HCT116 (cell line): ENCODE results near the gene HMGN1. TPM values are rescaled to one million over a fixed set of nuclear protein-coding genes. Genes with fewer than 3 reads are reported as not detected.

Source experiments
- ATAC-seq: fragments of 200-7000 bp; cut with Tn5 transposase; 2 replicates; pipeline ENCODE4 v1.9.1; 2020; ENCODE audit warnings: mild to moderate bottlenecking, moderate library complexity
- BruUV-seq: library from RNA; stranded (reverse); fragments of 400-500 nt; replicated peaks from 2 replicates; lab custom pipeline; 2021; lab: Mats Ljungman, UMichigan
- CTCF ChIA-PET: fragments of 300-600 bp; sonication (Branson Sonifier 250); formaldehyde crosslinking; loops from one replicate; lab custom pipeline; 2021; ENCODE audit warnings: antibody characterized with exemption; lab: Charles Lee
- POLR2A ChIA-PET: fragments of 300-600, 350-600 bp; sonication (Branson Sonifier 250); formaldehyde crosslinking; loops from one replicate; lab custom pipeline; 2021; ENCODE audit warnings: antibody characterized with exemption; lab: Charles Lee
- RAD21 ChIA-PET, 2 experiments: fragments of 300-600 bp; sonication (Branson Sonifier 250); formaldehyde crosslinking; loops; one replicate each; lab custom pipeline; 2023; ENCODE audit warnings: low total read pairs in 2 of 2; ENCODE audit not compliant: uncharacterized antibody in 2 of 2, unreplicated experiment in 2 of 2, low non-redundant PET in 1 of 2; lab: Charles Lee
- DNase-seq: peaks from one replicate; pipeline ENCODE4 v3.0.0-alpha.2; 2010; ENCODE audit warnings: low read depth, low spot score
- H2AFZ ChIP-seq: fragments of 200-600 bp; shearing (Covaris generic), sonication (generic); 2 replicates; pipeline ENCODE4 v1.6.1; 2017; ENCODE audit warnings: low read depth, mixed run types, mixed read lengths, antibody characterized with exemption, low read length; ENCODE audit not compliant: poor library complexity, severe bottlenecking
- H3K27ac ChIP-seq: 2 replicates; pipeline ENCODE4 v1.5.1; 2012; ENCODE audit warnings: low read depth, low read length
- H3K27me3 ChIP-seq: fragments of 200-600 bp; sonication (generic); 2 replicates; pipeline ENCODE4 v1.6.1; 2016; ENCODE audit warnings: mixed run types, low read length, mixed read lengths; ENCODE audit not compliant: insufficient read depth
- H3K36me3 ChIP-seq, 2 experiments: fragments of 200-500 bp in 1 of 2; fragments of 200-600 bp in 1 of 2; sonication (Bioruptor generic) in 1 of 2; sonication (generic) in 1 of 2; 2 replicates each; pipeline versions ENCODE4 v1.5.1 to v1.6.1; 2014 to 2016; ENCODE audit warnings: low read length in 2 of 2, inconsistent platforms in 1 of 2, mixed read lengths in 1 of 2, mixed run types in 1 of 2; ENCODE audit not compliant: insufficient read depth in 2 of 2, control insufficient read depth in 1 of 2
- H3K4me1 ChIP-seq, 2 experiments: fragments of 200-600 bp in 1 of 2; sonication (generic) in 1 of 2; 2 replicates each; pipeline versions ENCODE4 v1.5.1 to v1.6.1; 2012 to 2017; ENCODE audit warnings: low read length in 2 of 2, inconsistent platforms in 1 of 2, mild to moderate bottlenecking in 1 of 2, mixed read lengths in 1 of 2, mixed run types in 1 of 2, moderate library complexity in 1 of 2; ENCODE audit not compliant: insufficient read depth in 2 of 2, control insufficient read depth in 1 of 2
- H3K4me2 ChIP-seq: fragments of 200-600 bp; sonication (generic); 2 replicates; pipeline ENCODE4 v1.6.1; 2017; ENCODE audit warnings: mixed run types, low read length, mixed read lengths
- H3K4me3 ChIP-seq, 2 experiments: fragments of 200-600 bp in 1 of 2; sonication (generic) in 1 of 2; replicated peaks in 1 of 2; 2 replicates each; pipeline ENCODE4 v1.5.1; 2011 to 2016; ENCODE audit warnings: low read length in 2 of 2, control low read depth in 1 of 2, low read depth in 1 of 2, mild to moderate bottlenecking in 1 of 2, mixed read lengths in 1 of 2, mixed run types in 1 of 2
- H3K79me2 ChIP-seq: fragments of 200-600 bp; sonication (generic); 2 replicates; pipeline ENCODE4 v1.6.1; 2017; ENCODE audit warnings: mild to moderate bottlenecking, mixed run types, low read length, moderate library complexity, mixed read lengths; ENCODE audit not compliant: insufficient read depth
- H3K9ac ChIP-seq: fragments of 200-600 bp; sonication (generic); 2 replicates; pipeline ENCODE4 v1.6.1; 2016; ENCODE audit warnings: low read length, mixed read lengths
- H3K9me2 ChIP-seq: fragments of 200-600 bp; sonication (generic), shearing (Covaris generic); 2 replicates; pipeline ENCODE4 v1.6.1; 2017; ENCODE audit warnings: mixed run types, mild to moderate bottlenecking, moderate library complexity; ENCODE audit not compliant: insufficient read depth
- H3K9me3 ChIP-seq, 2 experiments: fragments of 200-500 bp in 1 of 2; fragments of 200-600 bp in 1 of 2; sonication (Bioruptor generic) in 1 of 2; sonication (generic) in 1 of 2; 2 replicates each; pipeline ENCODE4 v1.6.1; 2014 to 2017; ENCODE audit warnings: low read length in 2 of 2, mixed read lengths in 2 of 2, inconsistent platforms in 1 of 2, low read depth in 1 of 2, mild to moderate bottlenecking in 1 of 2, mixed run types in 1 of 2, moderate library complexity in 1 of 2; ENCODE audit not compliant: control insufficient read depth in 1 of 2, insufficient read depth in 1 of 2
- H4K20me1 ChIP-seq: fragments of 200-600 bp; sonication (generic), shearing (Covaris generic); 2 replicates; pipeline ENCODE4 v1.6.1; 2017; ENCODE audit warnings: mixed run types, mild to moderate bottlenecking, moderate library complexity; ENCODE audit not compliant: insufficient read depth
- CEBPB ChIP-seq: IDR thresholded peaks from 2 replicates; pipeline ENCODE4 v1.6.1; 2012; ENCODE audit warnings: low read depth
- EGR1 ChIP-seq: IDR thresholded peaks from 2 replicates; pipeline ENCODE4 v1.6.1; 2012; ENCODE audit warnings: low read depth
- ELF1 ChIP-seq: IDR thresholded peaks from 2 replicates; pipeline ENCODE4 v1.6.1; 2012; ENCODE audit warnings: low read depth, borderline replicate concordance
- EZH2 ChIP-seq: fragments of 200-600 bp; sonication (generic); IDR thresholded peaks from 2 replicates; pipeline ENCODE4 v1.6.1; 2017; ENCODE audit warnings: antibody characterized with exemption, mixed run types
- EZH2phosphoT487 ChIP-seq: fragments of 200-600 bp; IDR thresholded peaks from 2 replicates; pipeline ENCODE4 v1.6.1; 2018; ENCODE audit warnings: antibody characterized with exemption, borderline replicate concordance
- POLR2A ChIP-seq: IDR thresholded peaks from 2 replicates; pipeline ENCODE4 v1.7.0; 2011; ENCODE audit warnings: borderline replicate concordance; ENCODE audit not compliant: insufficient read depth, insufficient read length; ENCODE audit errors: extremely low read depth
- POLR2AphosphoS5 ChIP-seq: IDR thresholded peaks from 2 replicates; pipeline ENCODE4 v1.6.1; 2011; ENCODE audit warnings: mild to moderate bottlenecking, low read depth, low read length, moderate library complexity
- SIN3A ChIP-seq: IDR thresholded peaks from 2 replicates; pipeline ENCODE4 v1.6.1; 2012; ENCODE audit warnings: low read depth
- SRF ChIP-seq: IDR thresholded peaks from 2 replicates; pipeline ENCODE4 v1.6.1; 2012; ENCODE audit warnings: low read depth
- TCF7L2 ChIP-seq: IDR thresholded peaks from 2 replicates; pipeline ENCODE4 v1.7.0; 2011; ENCODE audit warnings: borderline replicate concordance, inconsistent platforms; ENCODE audit not compliant: insufficient read depth, insufficient read length; ENCODE audit errors: extremely low read depth
- YY1 ChIP-seq: IDR thresholded peaks from 2 replicates; pipeline ENCODE4 v1.6.1; 2011; ENCODE audit warnings: low read length, low read depth, moderate library complexity, mild to moderate bottlenecking; ENCODE audit not compliant: insufficient replicate concordance; ENCODE audit errors: extremely low read depth
- ZFX ChIP-seq: fragments of 450-650 bp; IDR thresholded peaks from 2 replicates; pipeline ENCODE4 v1.6.1; 2017
- ZNF274 ChIP-seq: fragments of 200-500 bp; sonication (Bioruptor generic); IDR thresholded peaks from 2 replicates; pipeline ENCODE4 v1.6.1; 2014; ENCODE audit warnings: mild to moderate bottlenecking, low read depth, low read length, inconsistent platforms
- intact Hi-C: fragments of 100-400 bp; cut with micrococcal nuclease; formaldehyde crosslinking; loops from 2 replicates; pipeline ENCODE4 v1.10.0; 2022
- total RNA-seq: library from RNA; stranded (reverse); gene quantifications from one replicate; pipeline ENCODE4 v1.2.1, GENCODE V29; 2021; ENCODE audit not compliant: unreplicated experiment
- TF ChIP-seq, protein P1 (sequence below): IDR thresholded peaks from 2 replicates; pipeline ENCODE4 v1.6.1; 2012
- TF ChIP-seq, protein P2 (sequence below): IDR thresholded peaks from 2 replicates; pipeline ENCODE4 v1.6.1; 2012; ENCODE audit warnings: low read depth
- TF ChIP-seq, protein P3 (sequence below): IDR thresholded peaks from 2 replicates; pipeline ENCODE4 v1.6.1; 2012
- TF ChIP-seq, protein P4 (sequence below), 3 experiments: fragments of 200-600 bp in 1 of 3; sonication (generic) in 1 of 3; IDR thresholded peaks in 2 of 3; conservative IDR thresholded peaks in 1 of 3; 2 replicates each; pipeline ENCODE4 v1.5.1; 2012 to 2017; ENCODE audit warnings: low read depth in 2 of 3, low read length in 2 of 3, antibody characterized with exemption in 1 of 3, borderline replicate concordance in 1 of 3, control low read depth in 1 of 3, mild to moderate bottlenecking in 1 of 3, mixed read lengths in 1 of 3, mixed run types in 1 of 3, moderate library complexity in 1 of 3; ENCODE audit not compliant: insufficient read depth in 1 of 3
- TF ChIP-seq, protein P5 (sequence below): IDR thresholded peaks from 2 replicates; pipeline ENCODE4 v1.6.1; 2011; ENCODE audit warnings: mild to moderate bottlenecking, low read length, moderate library complexity; ENCODE audit not compliant: insufficient replicate concordance; ENCODE audit errors: extremely low read depth

HMGN1 gene
- total RNA-seq, 1 experiment from 2014 or later, result 399 TPM

DNA sequence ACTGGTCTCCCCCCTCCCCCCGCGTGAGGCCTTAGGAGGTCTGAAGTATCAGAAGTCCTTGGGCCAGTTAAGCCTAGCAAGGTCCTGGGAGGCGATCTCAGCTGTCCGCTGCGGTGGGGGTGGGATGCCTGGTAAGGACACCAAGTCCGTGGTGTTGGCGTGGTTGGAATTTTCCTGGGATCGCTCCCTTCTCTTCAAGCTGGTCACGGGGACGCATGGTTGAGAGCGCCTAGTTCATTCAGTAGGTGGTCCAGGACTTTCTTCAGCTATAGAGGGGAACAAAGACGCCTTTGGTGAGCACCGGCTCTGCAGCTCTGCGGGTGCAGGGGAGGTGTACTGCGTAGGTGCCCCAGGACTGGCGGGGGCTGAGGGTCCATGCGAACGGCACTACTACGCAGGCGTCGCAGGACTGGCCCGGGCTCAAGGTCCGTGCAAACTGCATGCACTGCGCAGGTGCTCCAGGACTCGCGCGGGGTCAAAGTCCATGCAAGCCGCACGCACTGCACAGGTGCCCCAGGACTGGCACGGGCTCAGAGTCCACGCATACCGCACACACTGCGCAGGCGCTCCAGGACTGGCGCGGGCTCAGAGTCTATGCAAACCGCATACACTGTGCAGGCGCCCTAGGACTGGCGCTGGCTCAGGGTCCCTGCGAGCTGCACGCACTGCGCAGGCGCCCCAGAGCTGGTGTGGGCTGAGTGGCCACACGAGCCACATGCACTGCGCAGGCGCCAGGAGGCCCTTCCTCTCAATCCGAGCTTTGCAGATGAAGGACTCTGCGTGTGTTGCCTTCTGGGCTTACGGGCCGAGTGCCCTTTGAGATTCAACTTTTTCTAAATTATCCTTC lies 36.6 kb upstream of the HMGN1 start:
- no peak overlapping the region for H3K4me3 ChIP-seq
- H3K4me2 ChIP-seq, result no peak overlapping the region
- no peaks in the 10 kb centered on the region for H3K27me3 ChIP-seq
- no peak overlapping the region for H3K9ac ChIP-seq
- ChIA-PET RAD21 (no interaction called here), POLR2A (no interaction called here), CTCF (no interaction called here)
- H4K20me1 ChIP-seq, result no peaks in the 10 kb centered on the region
- H3K79me2 ChIP-seq, result peaks cover 15% of the 10 kb centered on the region; the same call in 1 of the 2 replicates
- intact Hi-C loops, result loop anchor here (10.0 kb wide), 1 partner anchor 1231 kb away; no protein-coding TSS in a partner anchor
- no peak overlapping the region for H3K27ac ChIP-seq
- peaks cover 11 to 17% of the 10 kb centered on the region in 2 experiments; a peak in 3 of 4 replicates for H3K4me1 ChIP-seq
- no TSS peak for BruUV-seq
- DNase-seq (no peak), ATAC-seq (no peak)
- H3K9me3 ChIP-seq, result no peaks in the 10 kb centered on the region
- no peaks in the 10 kb centered on the region for H3K9me2 ChIP-seq
- no peak overlapping the region for H2AFZ ChIP-seq
- no peaks in the 10 kb centered on the region for H3K36me3 ChIP-seq
- TF ChIP-seq ZFX, result no peak
- TF ChIP-seq YY1, result no peak
- TF ChIP-seq POLR2AphosphoS5, result no peak
- TF ChIP-seq ELF1, result no peak
- TF ChIP-seq, protein P1, sequence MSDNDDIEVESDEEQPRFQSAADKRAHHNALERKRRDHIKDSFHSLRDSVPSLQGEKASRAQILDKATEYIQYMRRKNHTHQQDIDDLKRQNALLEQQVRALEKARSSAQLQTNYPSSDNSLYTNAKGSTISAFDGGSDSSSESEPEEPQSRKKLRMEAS, result no peak
- no peak for TF ChIP-seq EGR1
- TF ChIP-seq, protein P2, sequence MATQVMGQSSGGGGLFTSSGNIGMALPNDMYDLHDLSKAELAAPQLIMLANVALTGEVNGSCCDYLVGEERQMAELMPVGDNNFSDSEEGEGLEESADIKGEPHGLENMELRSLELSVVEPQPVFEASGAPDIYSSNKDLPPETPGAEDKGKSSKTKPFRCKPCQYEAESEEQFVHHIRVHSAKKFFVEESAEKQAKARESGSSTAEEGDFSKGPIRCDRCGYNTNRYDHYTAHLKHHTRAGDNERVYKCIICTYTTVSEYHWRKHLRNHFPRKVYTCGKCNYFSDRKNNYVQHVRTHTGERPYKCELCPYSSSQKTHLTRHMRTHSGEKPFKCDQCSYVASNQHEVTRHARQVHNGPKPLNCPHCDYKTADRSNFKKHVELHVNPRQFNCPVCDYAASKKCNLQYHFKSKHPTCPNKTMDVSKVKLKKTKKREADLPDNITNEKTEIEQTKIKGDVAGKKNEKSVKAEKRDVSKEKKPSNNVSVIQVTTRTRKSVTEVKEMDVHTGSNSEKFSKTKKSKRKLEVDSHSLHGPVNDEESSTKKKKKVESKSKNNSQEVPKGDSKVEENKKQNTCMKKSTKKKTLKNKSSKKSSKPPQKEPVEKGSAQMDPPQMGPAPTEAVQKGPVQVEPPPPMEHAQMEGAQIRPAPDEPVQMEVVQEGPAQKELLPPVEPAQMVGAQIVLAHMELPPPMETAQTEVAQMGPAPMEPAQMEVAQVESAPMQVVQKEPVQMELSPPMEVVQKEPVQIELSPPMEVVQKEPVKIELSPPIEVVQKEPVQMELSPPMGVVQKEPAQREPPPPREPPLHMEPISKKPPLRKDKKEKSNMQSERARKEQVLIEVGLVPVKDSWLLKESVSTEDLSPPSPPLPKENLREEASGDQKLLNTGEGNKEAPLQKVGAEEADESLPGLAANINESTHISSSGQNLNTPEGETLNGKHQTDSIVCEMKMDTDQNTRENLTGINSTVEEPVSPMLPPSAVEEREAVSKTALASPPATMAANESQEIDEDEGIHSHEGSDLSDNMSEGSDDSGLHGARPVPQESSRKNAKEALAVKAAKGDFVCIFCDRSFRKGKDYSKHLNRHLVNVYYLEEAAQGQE, result no peak
- TF ChIP-seq CEBPB, result no peak
- no peak for TF ChIP-seq POLR2A
- no peak for TF ChIP-seq EZH2
- TF ChIP-seq EZH2phosphoT487, result no peak
- no peak for TF ChIP-seq ZNF274
- TF ChIP-seq, protein P3, sequence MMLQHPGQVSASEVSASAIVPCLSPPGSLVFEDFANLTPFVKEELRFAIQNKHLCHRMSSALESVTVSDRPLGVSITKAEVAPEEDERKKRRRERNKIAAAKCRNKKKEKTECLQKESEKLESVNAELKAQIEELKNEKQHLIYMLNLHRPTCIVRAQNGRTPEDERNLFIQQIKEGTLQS, result no peak
- TF ChIP-seq TCF7L2, result no peak
- TF ChIP-seq SIN3A, result no peak
- TF ChIP-seq SRF, result no peak
- TF ChIP-seq, protein P4, sequence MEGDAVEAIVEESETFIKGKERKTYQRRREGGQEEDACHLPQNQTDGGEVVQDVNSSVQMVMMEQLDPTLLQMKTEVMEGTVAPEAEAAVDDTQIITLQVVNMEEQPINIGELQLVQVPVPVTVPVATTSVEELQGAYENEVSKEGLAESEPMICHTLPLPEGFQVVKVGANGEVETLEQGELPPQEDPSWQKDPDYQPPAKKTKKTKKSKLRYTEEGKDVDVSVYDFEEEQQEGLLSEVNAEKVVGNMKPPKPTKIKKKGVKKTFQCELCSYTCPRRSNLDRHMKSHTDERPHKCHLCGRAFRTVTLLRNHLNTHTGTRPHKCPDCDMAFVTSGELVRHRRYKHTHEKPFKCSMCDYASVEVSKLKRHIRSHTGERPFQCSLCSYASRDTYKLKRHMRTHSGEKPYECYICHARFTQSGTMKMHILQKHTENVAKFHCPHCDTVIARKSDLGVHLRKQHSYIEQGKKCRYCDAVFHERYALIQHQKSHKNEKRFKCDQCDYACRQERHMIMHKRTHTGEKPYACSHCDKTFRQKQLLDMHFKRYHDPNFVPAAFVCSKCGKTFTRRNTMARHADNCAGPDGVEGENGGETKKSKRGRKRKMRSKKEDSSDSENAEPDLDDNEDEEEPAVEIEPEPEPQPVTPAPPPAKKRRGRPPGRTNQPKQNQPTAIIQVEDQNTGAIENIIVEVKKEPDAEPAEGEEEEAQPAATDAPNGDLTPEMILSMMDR (IDR thresholded peaks at IDR 0.05 in 2 of 3, conservative IDR thresholded peaks at IDR 0.05 in 1 of 3; ENCODE audit: borderline replicate concordance in 1 of 3, insufficient read depth in 1 of 3, low read depth in 2 of 3, low read length in 2 of 3), result no peak
- TF ChIP-seq, protein P5, sequence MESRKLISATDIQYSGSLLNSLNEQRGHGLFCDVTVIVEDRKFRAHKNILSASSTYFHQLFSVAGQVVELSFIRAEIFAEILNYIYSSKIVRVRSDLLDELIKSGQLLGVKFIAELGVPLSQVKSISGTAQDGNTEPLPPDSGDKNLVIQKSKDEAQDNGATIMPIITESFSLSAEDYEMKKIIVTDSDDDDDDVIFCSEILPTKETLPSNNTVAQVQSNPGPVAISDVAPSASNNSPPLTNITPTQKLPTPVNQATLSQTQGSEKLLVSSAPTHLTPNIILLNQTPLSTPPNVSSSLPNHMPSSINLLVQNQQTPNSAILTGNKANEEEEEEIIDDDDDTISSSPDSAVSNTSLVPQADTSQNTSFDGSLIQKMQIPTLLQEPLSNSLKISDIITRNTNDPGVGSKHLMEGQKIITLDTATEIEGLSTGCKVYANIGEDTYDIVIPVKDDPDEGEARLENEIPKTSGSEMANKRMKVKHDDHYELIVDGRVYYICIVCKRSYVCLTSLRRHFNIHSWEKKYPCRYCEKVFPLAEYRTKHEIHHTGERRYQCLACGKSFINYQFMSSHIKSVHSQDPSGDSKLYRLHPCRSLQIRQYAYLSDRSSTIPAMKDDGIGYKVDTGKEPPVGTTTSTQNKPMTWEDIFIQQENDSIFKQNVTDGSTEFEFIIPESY, result no peak
